ENCODE measurements around the gene DAD1.
"Not testable (repeated sequence)": the region's sequence is repeated elsewhere in the genome, so short reads cannot be mapped to it uniquely, and the experiment has no call there.

DAD1 gene

GRCh38 chr14:22589096-22589839, at the start of gene DAD1:
DAD1 (minus strand) TSS chr14:22589224; CDS start chr14:22589157, 67 bp downstream.
- peak; percentile 99 for DNase-seq (ENCODE audit: low read depth, low spot score)

DNA sequence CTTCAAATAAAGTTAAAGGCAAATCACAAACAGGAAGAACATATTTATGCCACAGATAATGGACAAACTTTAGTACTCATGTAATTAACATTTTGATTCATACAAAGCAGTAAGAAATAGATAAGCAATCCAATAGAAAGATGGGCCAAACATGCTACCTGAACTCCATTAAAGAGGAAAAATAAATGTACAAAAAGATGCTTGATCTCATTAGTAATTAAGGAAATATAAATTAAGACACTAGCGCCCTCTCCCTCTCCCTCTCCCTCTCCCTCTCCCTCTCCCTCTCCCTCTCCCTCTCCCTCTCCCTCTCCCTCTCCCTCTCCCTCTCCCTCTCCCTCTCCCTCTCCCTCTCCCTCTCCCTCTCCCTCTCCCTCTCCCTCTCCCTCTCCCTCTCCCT, 47.0 kb upstream of the DAD1 start:
- DNase-seq (ENCODE audit: low read depth, low spot score) = not testable (repeated sequence)

- DNase-seq (ENCODE audit: low read depth, low spot score) = no peak
Measured at GRCh38 chr14:22634233-22634900, 45.3 kb upstream of the DAD1 start.

- DNase-seq (ENCODE audit: low read depth, low spot score) = no peak
Measured at GRCh38 chr14:22630486-22630885, 41.5 kb upstream of the DAD1 start.

GRCh38 chr14:22630066-22630465, 41.0 kb upstream of the DAD1 start:
- DNase-seq (ENCODE audit: low read depth, low spot score) = no peak

DNA sequence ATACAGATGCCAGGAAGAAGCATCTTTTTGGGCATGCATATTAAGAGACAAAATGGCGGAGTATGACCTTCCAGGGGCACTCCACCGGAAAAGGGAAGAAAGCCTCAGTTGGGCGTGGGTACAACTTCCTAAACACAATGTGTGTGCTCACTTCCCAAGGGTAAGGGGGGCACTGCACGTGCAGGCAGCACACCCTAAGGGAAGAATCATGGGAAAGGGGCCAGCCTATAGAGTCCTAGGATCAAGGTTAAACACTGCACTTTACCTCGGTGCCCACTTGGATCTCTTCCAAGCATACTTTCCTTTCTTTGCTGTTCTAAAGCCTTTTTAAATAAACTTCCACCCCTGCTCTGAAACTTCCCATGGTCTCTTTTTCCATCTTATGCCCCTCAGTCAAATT, 40.3 kb upstream of the DAD1 start:
- no peak for DNase-seq (ENCODE audit: low read depth, low spot score)

DNA sequence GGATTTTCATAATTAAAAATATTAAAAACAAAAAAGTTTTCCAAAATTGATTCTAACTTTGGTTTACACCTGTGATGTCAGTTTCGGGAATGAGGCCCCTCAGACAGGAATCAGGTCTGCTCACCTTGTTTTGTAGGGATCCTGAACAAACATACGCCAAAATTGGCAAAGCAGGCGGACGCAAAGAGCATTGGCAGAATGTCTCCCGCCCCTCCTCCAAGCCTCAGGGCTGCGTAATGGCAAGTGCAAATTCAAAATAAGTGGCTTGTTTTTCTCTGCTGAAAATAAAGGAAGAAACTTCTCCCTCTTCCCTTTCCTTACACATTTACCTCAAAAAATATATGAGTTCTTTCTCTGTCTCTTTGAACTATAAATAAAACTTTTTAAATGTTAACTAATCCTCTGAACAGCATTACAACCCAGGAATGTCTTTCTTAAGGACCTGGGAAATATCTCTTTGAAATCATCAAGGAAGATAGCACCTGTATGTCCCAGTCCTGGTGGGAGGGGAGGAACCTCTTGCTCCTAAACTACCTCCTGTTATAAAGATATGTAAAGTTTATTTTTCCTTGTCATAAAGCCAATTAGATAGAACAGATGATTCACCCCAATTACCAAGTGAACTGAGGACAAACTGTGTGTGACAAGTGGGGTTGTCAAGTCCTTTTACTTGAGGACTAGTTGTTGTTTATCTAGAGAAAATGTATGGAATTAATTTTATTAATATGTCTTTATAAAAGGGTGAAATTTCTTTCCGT, 38.7 kb upstream of the DAD1 start:
- no peak for DNase-seq (ENCODE audit: low read depth, low spot score)

DNA sequence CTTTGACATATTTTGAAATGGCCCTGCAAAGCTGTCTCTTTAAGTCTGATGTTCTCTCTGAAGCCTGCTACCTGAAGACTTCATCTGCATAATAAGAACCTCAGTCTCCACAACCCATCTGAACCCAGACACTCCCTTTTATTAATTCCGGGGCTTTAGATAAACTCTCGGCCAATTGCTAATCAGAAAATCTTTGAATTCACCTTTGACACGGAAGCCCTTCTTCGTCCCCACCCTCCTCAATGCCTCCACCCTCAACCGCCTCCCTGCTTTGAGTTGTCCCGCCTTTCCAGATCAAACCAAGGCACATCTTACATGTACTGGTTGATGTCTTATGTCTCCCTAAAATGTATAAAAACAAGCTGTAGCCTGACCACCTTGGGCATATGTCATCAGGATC, 37.6 kb upstream of the DAD1 start:
- DNase-seq (ENCODE audit: low read depth, low spot score) = no peak

- no peak for DNase-seq (ENCODE audit: low read depth, low spot score)
Measured at GRCh38 chr14:22623047-22623446, 34.0 kb upstream of the DAD1 start.

DNA sequence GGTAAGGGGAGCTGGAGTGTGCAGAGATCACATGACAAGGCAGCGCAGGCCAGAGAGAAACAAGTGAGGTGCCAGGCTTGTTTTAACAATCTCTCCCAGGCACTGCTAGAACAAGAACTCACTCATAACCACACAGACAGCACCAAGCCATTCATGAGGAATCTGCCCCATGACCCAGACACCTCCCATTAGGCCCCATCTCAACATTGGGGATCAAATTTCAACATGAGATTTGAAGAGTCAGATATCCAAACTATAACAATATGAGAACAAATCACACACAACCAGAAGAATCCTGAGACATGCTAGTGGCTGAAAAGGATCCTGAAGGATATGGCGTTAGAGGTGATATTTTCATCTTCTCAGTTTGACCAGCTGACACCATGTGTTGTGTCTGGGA, 33.2 kb upstream of the DAD1 start:
- DNase-seq (ENCODE audit: low read depth, low spot score) = no peak

- not testable (repeated sequence) for DNase-seq (ENCODE audit: low read depth, low spot score)
Measured at GRCh38 chr14:22615765-22616164, 26.7 kb upstream of the DAD1 start.

DNA sequence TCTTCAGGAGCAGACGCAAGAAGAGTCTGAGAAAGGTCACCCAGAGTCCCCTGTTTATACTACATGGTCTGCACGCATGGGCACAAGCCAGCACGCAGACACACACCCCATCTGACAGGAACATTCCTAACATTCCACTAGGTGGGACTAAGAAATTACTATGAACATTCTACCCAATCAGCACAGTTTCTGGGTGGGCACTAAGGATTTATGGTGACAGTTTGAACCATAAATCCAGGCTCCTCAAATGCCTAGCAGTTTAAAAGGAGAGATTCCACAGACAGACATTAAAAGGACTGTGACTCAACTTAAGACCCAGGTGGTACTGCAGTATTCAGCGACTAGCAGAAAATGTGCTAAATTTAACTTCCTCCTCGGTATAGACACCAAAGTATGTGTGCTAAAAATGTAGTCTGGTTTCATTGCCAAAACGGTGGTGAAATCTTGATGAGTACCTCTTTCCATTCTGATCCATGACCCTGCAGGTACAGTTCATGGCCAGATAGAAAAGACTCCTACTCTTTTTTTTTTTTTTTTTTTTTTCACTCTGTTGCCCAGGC, 25.3 kb upstream of the DAD1 start:
- DNase-seq (ENCODE audit: low read depth, low spot score) = peak; percentile 90

DNA sequence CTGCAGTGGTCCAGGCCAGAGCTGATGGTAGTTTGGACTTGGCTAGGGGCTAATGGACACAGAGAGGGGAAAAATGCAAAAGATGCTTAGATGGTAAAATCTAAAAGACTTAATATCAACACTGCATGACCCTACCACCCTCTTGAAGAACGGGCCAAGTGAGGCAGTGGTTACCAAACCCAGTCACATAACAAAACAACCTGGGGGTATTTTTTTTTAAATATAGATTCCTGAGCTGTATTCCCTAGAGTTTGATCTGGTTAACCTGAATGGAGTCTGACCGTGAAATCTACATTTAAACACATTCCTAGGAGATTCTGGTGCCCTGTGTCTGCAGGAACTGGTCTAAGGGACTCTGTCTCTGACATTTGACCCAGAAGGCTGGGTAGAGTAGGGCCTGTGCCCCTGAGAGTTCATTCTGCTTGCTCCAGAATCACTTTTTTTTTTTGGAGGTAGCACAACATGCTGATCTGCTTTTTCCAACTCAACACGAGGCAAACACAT, 24.8 kb upstream of the DAD1 start:
- no peak for DNase-seq (ENCODE audit: low read depth, low spot score)

- peak; percentile 14 for DNase-seq (ENCODE audit: low read depth, low spot score)
Measured at GRCh38 chr14:22613106-22613695, 24.2 kb upstream of the DAD1 start.

GRCh38 chr14:22610931-22611330, 21.9 kb upstream of the DAD1 start:
- no peak for DNase-seq (ENCODE audit: low read depth, low spot score)

DNA sequence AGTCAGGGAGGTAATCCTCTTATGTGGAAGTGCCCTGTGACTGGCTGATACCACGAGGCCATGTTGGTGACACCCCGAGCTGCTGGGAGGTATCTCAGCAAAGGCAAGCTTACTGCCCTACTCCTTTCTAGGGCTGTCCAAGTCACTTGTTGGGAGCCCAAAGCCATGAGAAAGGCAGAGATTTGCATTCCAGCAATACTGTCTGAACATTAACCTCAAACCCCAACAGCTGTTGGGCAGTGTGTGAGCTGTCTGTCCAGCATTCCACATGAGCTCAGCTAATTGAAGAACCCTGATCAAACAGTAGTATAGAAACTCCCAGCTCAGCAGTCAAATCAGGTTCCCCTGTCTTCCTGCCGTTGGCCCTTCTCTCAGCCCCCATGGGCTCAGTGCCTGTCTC, 18.3 kb upstream of the DAD1 start:
- no peak for DNase-seq (ENCODE audit: low read depth, low spot score)

DNA sequence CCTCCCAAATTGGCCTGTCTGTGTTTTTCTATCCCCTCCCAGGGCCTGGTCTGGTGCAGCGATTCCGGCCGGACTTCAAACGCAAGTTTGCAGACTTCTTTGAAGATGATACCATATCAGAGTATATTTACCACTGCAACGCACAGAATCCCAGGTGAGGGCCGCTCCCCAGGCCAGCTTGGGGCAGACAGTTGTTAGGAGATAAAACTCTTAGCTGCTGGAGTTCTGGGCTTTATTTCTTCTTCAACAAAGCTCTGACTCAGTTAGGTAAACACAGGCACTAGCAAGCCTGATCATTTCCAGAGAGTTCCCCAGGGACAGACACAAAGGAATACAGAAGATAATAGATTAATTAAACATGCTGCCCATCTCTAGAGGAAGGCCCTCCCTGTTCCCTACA, 17.4 kb upstream of the DAD1 start:
- no peak for DNase-seq (ENCODE audit: low read depth, low spot score)

DNA sequence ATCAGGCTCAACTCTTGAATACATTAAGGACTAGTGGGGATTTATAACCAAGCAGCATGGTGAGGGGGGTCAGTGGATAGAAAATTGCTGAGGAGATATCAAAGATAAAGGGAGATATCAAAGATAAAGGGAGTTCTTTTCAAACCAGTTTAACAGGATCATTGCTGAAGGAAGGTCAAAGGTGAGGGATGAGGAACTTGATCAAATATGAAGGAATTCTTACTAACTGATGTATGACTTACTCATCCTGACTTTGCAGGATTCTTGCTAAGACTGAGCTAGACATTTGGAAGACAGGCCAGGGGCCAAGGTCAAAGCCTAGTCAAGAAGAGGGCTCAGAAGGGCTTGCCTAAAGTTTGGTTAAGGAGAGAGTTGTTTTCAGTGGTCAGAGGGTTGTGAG, 13.8 kb upstream of the DAD1 start:
- no peak for DNase-seq (ENCODE audit: low read depth, low spot score)

DNA sequence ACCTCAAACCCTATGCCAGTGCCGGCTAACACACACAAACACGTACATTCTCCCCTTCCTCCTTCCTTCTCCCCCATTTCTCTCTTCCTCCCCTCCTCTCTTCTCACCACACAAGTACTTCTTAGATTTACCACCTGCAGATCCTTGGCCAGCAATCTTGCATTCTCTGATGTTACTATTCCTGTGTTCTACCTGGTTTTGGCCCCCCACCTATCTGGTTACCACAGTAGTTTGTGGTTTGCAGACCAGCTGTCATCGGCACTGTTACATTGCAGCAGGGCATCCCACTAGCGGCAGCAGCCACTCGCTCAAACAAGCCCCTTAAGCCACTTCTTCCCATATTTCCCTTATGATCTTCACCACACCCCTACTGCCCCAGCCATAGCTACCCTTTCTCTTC, 13.0 kb upstream of the DAD1 start:
- no peak for DNase-seq (ENCODE audit: low read depth, low spot score)

DNA sequence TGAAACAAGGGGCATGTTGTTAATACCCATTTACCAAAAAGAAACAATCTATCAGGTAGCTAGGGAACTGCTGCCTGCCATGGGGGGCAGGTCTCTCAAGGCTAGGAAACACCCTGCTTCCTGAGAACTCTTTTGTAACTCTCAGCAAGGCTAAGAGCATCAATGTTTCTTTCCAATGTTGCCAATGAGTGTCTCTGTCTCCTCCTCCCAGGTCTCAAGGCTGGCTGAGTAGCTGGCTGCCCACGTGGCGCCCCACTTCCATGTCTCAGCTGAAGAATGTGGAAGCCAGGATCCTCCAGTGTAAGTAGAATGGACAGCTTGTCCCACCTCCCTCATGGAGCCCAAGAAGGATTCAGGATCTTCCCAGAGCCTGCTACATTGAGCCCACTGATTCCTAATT, 12.4 kb upstream of the DAD1 start:
- DNase-seq (ENCODE audit: low read depth, low spot score) = no peak

- no peak for DNase-seq (ENCODE audit: low read depth, low spot score)
Measured at GRCh38 chr14:22600027-22600426, 11.0 kb upstream of the DAD1 start.

DNA sequence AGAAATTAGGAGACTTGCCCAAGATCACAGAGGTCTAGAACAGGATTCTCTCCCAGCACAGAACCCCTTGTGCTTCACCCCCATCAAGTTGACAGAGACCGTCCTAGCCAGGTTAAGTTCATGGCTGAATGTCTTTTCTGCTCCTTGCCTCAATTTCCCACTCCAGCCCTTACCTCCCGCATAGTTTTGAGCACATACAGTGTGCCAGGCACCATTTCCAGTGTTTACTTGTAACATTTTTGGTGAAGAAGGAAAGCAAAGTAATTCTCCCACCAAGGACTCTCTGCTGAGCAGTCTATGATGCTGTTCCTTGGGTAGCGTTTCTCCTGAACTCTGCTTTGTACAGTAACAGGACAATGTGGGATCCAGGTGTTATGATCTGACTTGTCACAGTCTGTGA, 10.3 kb upstream of the DAD1 start:
- DNase-seq (ENCODE audit: low read depth, low spot score) = no peak

Measured in ELF-1 (cell line).